Left ventricle myocardium superior (tissue), 1 donor: Measurements from ENCODE around the gene KSR1. TPM values are rescaled to one million over a fixed set of nuclear protein-coding genes. Genes with fewer than 3 reads are reported as not detected.

Source experiments
- ATAC-seq: fragments of 200-7000 bp; cut with Tn5 transposase; one replicate; pipeline ENCODE4 v1.9.1; 2020; ENCODE audit warnings: mild to moderate bottlenecking, moderate library complexity
- DNase-seq: peaks from one replicate; pipeline ENCODE4 v3.0.0-alpha.2; 2020
- intact Hi-C: fragments of 100-400 bp; cut with micrococcal nuclease; formaldehyde crosslinking; loops from one replicate; pipeline ENCODE4 v1.11.0; 2022
- total RNA-seq: library from RNA; stranded (reverse); fragmentation: NEBNext Ultra II Directional; extraction: Animal tissue kit (Norgen Biotek cat#: 25700); gene quantifications from one replicate; pipeline ENCODE4 v1.2.1, GENCODE V29; 2021
- donor health status: DM: no; HTN: yes; CAD: no; lungs with severe emphysema.

KSR1 gene
- total RNA-seq, 1 donor from 2014 or later = 10.2 TPM

DNA sequence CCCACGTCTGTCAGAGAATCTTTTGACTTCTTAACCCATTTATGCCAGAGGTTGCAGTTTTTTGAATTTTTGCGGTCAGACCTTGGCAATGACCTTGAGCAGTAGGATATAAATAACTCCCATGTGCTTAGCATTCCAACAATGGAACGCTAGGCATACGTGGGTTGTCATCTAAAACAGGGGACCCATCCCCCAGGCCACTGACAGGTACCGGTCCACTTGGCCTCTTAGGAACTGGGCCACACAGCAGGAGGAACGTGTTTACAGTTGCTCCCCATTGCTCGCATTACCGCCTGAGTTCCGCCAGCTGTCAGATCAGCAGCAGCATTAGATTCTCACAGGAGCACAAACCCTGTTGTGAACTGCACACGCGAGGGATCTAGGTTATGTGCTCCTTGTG lies 97.9 kb downstream of the KSR1 start:
- DNase-seq (no peak), ATAC-seq (peak; percentile 65)
- intact Hi-C loops = no loop called here

- intact Hi-C loops = no loop called here
- no peak for ATAC-seq
Observed at GRCh38 chr17:27554911-27555310, 98.7 kb downstream of the KSR1 start.

DNA sequence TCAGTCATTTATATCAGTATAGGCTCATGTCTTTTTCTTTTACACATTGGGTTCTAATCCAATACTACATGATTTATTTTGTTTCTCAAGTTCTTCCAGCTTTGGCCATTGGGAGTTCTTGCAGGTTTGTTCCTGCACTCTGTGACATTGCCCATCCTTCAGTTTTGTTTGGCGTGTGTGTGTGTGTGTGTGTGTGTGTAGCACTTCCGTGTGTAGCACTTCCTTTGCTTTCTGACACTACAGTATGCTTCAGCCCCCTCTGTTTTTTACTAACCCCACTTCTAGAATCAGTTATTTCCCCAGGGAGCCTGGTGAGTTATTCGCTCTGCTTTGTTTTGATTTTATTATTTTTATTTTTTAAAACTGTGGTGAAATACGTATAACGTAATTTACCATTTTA lies 99.1 kb downstream of the KSR1 start:
- no peak for ATAC-seq
- DNase-seq = no peak
- intact Hi-C loops = no loop called here

More at GRCh38 chr17:27554911-27555310, 98.7 kb downstream of the KSR1 start:
- no peak for DNase-seq

DNA sequence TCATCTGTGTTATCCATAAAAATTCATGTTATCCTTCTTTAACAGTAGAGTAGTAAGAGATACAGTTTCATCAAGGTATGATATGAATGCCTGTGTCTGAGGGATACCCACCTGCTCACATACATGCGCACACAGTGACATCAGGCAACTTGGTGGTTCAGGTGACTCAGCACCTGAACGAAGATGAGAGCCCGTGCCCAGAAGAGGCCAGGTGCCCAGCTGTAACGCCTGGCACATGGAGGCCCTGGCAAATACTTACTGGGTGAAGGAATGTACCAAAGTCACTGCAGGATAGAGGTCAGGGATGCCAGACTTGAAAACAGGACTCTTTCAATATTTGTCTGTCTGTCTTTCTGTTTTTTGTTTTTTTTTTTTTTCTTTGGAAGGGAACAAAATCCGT lies 102.1 kb downstream of the KSR1 start:
- ATAC-seq (no peak), DNase-seq (no peak)
- intact Hi-C loops = no loop called here

DNA sequence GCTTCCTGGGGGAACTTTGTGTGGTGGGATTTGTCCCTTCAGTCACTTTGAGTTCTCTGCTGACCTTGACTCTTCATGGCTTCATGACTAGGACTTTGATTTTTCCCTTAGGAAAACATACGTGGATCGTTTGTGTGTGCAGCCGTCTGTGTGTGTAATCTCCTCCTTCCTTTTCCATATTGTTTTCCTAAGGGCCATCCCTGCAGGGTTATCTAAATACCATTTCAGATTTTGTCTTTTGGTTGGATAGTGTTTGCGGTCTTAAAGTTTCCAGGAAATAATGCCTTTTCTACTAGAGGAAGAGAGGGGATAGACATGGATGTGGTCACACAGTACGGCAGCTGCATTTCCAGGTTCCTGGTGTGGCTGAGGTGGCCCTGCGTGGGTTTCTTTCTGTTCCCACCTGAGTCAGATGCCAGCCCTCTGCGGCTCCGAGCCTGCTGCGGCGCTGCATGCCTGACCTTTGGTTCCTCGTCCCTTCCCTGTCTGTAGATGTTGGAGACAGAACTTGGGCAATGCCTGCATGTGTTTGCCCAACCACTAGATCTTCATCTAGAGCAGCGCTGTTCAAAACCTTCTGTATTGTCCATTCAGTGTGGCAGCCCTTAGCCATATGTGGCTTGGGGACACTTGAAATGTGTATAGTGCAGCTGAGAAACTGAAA lies 102.7 kb downstream of the KSR1 start:
- no peak for ATAC-seq
- DNase-seq = no peak
- intact Hi-C loops = no loop called here

GRCh38 chr17:27559506-27560481 lies 103.5 kb downstream of the KSR1 start:
- peak; percentile 94 for ATAC-seq

DNA sequence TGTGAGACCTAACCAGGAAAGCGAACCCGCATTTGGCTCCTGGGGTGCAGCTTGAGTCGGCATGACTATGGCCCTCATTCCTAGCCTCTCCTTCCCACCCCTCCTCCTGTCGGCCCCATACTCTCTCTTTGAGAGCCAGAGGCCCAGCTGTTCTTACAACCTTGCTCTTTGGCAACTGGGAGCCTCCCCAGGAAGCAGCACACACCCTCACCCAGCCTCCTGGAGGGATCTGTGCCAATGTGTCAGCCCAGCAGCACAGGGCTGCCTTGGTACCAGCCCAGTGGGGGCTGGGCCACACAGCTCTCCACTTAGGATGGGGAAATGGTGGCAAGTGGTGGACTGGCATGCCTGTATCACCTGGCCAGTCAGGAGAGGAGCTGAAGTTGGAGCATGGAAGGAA lies 104.4 kb downstream of the KSR1 start:
- intact Hi-C loops = no loop called here
- no peak for DNase-seq
- ATAC-seq = peak; percentile 55

More at GRCh38 chr17:27559506-27560481, 103.5 kb downstream of the KSR1 start:
- DNase-seq = peak; percentile 80
- intact Hi-C loops = no loop called here

- ATAC-seq = no peak
- intact Hi-C loops = no loop called here
- no peak for DNase-seq
Observed at GRCh38 chr17:27562777-27563455, 106.7 kb downstream of the KSR1 start.

DNA sequence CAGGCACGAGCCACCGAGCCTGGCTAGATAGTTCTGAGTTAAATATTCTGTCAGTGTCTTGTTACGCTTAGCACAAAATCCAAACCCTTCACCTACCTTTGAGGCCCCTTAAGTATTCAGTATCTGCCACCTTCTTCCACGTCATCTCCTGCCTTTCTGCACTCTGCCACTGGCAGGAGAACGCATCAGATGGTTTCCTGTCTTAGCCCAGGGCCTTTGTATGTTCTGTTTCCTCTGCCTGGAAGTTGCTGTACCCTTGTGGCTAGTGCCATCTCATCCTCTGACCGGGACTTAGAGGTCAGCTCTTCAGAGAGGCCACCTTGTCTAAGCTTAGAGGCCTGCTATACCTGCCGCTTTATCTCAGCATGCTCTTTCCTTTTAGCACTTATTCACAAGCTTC lies 107.3 kb downstream of the KSR1 start:
- no peak for ATAC-seq
- intact Hi-C loops = no loop called here

GRCh38 chr17:27564463-27564862 lies 108.2 kb downstream of the KSR1 start:
- intact Hi-C loops = no loop called here
- DNase-seq (no peak), ATAC-seq (no peak)

More for the DNA sequence above, 107.3 kb downstream of the KSR1 start:
- DNase-seq = no peak

DNA sequence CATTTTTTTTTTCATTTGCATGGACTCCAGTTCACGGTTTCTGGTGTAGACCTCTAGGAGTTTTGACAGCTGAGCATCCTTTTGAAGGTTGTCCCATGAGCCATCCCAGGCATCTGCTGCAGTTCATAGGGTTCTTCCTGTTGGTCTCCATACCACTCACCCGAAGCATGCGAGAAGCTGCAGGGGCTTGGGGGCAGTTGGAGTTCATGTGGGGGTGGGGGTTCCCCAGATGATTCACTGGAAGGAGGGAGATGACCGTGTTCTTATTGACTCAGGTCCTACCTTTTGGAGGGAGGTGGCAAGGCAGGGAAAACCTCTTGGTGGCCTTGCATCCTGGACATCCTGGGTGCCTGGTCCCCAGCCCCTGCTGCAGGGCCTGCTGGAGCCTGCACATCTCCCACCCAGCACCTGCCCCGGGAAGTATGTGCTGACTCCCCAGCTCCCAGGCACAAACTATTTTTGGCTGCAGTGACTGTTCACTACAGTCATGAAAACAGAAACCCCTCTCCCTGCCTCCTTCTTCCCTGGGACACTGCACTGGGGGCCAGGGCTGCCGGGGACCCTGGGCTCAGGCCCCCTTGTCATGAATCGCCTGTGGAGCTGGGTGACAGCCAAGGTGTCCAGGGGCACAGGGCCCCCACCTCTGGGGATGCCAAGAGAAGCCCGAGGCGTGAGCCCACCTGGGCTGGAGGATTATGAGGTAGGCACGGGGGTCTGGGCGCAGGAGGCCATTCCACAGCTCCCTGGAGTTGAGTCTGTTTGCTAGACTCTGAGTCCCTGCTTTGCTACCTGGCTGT lies 109.8 kb downstream of the KSR1 start:
- intact Hi-C loops = no loop called here
- no peak for ATAC-seq
- no peak for DNase-seq

DNA sequence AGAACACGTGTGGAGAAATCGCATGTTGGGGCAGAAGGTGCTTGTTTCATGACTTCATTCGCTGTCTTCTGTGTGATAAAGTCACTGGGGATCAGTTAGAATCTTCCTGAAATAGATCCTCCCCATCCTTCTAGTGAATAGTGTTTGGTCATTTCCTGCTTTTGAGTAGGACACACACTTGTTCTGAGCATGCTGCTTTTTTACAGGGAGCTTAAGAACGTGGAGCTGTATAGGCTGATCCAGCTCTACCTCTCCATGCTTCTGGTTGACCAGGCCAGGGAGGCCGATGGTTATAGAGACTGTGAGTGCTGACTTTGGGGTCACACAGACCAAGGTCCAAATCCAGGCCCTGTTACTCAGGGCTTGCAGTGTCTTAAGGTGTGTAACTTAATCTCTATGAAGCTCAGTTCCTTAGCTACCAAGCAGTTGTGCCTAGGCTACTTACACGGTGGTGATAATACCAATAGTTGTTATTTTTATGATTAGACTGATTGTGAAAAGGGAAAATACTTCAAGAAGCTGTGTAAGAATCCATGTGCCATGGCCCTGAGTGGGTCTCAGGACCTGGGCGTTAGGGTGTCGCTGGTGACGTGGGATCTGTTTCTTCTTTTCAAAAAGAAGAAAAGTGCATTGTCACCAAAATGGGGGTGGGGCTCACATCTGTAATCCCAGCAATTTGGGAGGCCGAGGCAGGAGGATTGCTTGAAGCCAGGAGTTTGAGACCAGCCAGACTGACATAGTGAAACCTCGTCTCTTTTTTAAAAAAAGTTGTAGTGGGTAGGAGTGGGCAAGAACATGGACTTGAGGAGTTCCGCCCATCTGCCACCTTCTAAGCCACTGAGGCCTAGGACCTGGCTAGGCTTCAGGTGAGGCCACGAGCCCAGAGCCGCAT lies 110.7 kb downstream of the KSR1 start:
- intact Hi-C loops = no loop called here
- ATAC-seq (peak; percentile 28), DNase-seq (no peak)

DNA sequence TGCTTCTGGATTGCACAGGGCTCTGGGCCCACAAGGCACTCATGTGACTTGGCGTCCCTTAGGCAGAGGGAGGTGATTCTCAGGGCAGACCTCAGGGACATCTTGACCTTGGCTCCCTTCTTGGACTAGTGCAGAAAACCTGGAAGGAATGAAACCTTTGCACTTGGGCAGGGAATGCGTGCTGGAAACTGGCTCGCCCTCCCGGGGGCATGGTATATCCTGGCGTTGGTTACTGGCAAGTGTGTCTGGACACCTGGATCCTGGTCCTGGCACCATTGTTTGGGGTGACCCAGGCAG lies 111.3 kb downstream of the KSR1 start:
- no peak for ATAC-seq
- intact Hi-C loops = no loop called here
- no peak for DNase-seq

- no peak for DNase-seq
- intact Hi-C loops = no loop called here
- ATAC-seq = no peak
Observed at GRCh38 chr17:27568216-27568615, 112.0 kb downstream of the KSR1 start.

DNA sequence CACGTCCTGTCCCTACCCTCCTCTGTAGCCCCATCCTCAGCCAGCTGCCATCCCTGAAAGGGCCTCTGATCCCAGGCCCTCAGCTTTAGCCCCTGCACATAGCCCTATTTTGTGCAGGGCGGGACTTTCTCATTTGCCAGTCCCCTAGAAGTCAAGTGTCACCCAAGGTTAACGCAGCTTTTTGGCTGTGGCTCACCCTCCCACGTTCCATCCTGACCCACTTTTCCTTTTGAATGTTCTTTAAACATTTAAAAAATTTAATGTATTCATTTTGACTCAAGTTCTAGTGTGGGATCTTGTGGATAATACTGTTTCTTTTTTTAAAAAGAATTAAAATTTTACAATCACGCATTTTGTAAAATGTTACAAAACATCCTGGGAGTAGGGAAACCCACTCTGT lies 112.6 kb downstream of the KSR1 start:
- intact Hi-C loops = no loop called here
- DNase-seq = no peak
- ATAC-seq = no peak

DNA sequence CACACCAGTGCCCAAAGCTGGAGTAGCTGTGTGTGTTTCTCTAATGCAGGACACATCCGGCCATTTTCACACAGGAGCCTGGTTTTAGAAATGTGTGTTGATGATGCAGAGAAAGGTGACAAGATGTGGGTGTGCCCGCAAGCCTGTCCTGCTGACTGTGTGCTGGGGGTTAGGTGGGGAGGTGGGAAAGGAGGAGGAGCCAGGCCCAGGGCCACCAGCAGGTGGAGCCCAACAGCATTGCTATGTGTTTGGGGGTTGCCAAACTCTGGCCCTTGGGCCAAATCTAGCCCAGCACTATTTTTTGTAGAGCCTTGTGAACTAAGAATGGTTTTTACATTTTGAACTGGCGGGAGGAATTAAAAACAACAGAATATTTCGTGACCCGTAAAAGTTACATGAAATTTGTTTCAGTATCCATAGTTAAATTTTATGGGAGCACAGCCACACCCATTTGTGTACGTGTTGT lies 113.0 kb downstream of the KSR1 start:
- DNase-seq (peak; percentile 61), ATAC-seq (peak; percentile 47)
- intact Hi-C loops = no loop called here

DNA sequence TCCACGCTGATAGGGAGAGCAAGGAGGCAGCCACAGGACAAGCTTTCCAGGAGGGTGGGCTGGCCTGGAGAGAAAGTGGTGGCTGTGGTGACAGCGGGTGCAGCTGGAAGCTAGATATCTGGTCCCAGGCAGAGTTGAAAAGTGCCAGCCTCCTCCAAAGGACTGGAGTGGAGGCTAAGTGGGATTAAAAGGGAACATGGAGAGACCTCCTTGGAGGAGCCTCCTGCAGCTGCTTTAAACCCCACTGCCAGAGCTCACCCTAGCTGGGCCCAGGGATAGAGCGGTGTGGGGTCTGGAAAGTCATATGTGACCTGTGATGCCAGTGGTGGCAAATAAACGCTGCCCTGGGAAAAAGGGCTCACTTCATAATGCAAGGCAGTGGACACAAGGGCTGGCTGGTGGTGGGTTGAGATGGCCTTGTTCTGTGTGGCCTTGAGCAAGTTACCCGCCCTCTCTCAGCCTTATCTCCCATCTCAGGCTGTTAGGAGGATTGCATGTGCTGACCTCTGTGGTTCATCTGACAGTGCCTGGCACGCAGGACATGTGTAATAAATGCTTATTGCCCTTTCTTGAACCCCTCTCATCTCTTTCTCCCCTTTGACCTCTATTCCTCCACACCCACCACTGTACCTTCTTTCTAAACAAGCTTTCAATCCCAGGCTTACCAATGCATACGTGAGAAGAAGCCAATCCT lies 113.8 kb downstream of the KSR1 start:
- no peak for DNase-seq
- ATAC-seq = no peak
- intact Hi-C loops = no loop called here

- intact Hi-C loops = no loop called here
- ATAC-seq (no peak), DNase-seq (no peak)
Observed at GRCh38 chr17:27570578-27570914, 114.3 kb downstream of the KSR1 start.
